ENCODE results near the gene ATP1B1. TPM values are rescaled to one million over a fixed set of nuclear protein-coding genes. Genes with fewer than 3 reads are reported as not detected.

Gene ATP1B1
- total RNA-seq, 1 experiment from 2014 or later, result 626 TPM

GRCh38 chr1:169094897-169095569 lies 11.5 kb upstream of the ATP1B1 start:
- Mint-ChIP-seq H3K4me1 (ENCODE audit: low read depth, unreplicated experiment) (peaks cover 27% of the 10 kb centered on the region), H3K36me3 (ENCODE audit: insufficient read depth, unreplicated experiment) (no peaks in the 10 kb centered on the region), H3K9me3 (ENCODE audit: low read depth, unreplicated experiment) (no peaks in the 10 kb centered on the region), H3K27ac (ENCODE audit: unreplicated experiment) (no peak overlapping the region), H3K27me3 (ENCODE audit: unreplicated experiment) (no peaks in the 10 kb centered on the region), H3K4me3 (ENCODE audit: low read depth, unreplicated experiment) (no peak overlapping the region)
- CTCF ChIA-PET, result interaction anchor here (0.6 to 0.9 kb wide), 2 partner anchors 9 to 23 kb away, joined by 4 read pairs; no protein-coding TSS in a partner anchor
- BruUV-seq (replicated peaks), result no TSS peak
- TF ChIP-seq CTCF (IDR thresholded peaks at IDR 0.05; ENCODE audit: unreplicated experiment), result no peak
- no peak for DNase-seq
- intact Hi-C loops (cut with micrococcal nuclease; ENCODE audit: unreplicated experiment), result no loop called here

GRCh38 chr1:169098380-169098779 lies 8.1 kb upstream of the ATP1B1 start:
- H3K36me3 Mint-ChIP-seq (ENCODE audit: insufficient read depth, unreplicated experiment), result no peaks in the 10 kb centered on the region
- intact Hi-C loops (cut with micrococcal nuclease; ENCODE audit: unreplicated experiment), result no loop called here
- CTCF ChIA-PET, result interaction anchor here (0.6 kb wide), 1 partner anchor 934 kb away, joined by 3 read pairs; no protein-coding TSS in a partner anchor

DNA sequence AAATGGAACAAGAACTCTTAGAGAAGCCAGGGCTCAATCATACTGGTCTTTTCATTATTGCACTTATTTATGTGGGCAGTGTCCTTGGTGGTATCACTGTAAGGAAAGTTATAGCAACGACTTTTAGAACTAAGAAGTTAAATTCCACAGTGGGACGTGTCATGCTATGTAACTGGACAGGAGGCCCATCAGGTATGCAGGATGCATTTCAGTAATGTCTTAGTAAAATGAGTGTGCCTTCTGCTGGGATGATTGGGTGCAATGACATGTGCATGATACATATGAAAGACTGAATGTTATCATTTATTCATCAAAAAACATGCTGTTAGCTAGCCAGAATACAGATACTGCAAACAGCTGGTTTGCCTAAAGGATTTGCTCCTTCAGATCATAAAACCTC lies 6.9 kb upstream of the ATP1B1 start:
- peaks cover 3% of the 10 kb centered on the region for H3K36me3 Mint-ChIP-seq (ENCODE audit: insufficient read depth, unreplicated experiment)
- no peak for DNase-seq
- H3K27me3 Mint-ChIP-seq (ENCODE audit: unreplicated experiment), result no peaks in the 10 kb centered on the region
- CTCF ChIA-PET, result no interaction called here
- TF ChIP-seq CTCF (IDR thresholded peaks at IDR 0.05; ENCODE audit: unreplicated experiment), result no peak
- BruUV-seq (replicated peaks), result no TSS peak
- intact Hi-C loops (cut with micrococcal nuclease; ENCODE audit: unreplicated experiment), result no loop called here
- H3K4me3 Mint-ChIP-seq (ENCODE audit: low read depth, unreplicated experiment), result no peak overlapping the region
- H3K9me3 Mint-ChIP-seq (ENCODE audit: low read depth, unreplicated experiment), result no peaks in the 10 kb centered on the region
- H3K27ac Mint-ChIP-seq (ENCODE audit: unreplicated experiment), result no peak overlapping the region
- H3K4me1 Mint-ChIP-seq (ENCODE audit: low read depth, unreplicated experiment), result peaks cover 38% of the 10 kb centered on the region

More at GRCh38 chr1:169098380-169098779, 8.1 kb upstream of the ATP1B1 start:
- Mint-ChIP-seq H3K4me3 (ENCODE audit: low read depth, unreplicated experiment) (no peak overlapping the region), H3K9me3 (ENCODE audit: low read depth, unreplicated experiment) (no peaks in the 10 kb centered on the region), H3K27ac (ENCODE audit: unreplicated experiment) (no peak overlapping the region), H3K27me3 (ENCODE audit: unreplicated experiment) (no peaks in the 10 kb centered on the region), H3K4me1 (ENCODE audit: low read depth, unreplicated experiment) (peaks cover 40% of the 10 kb centered on the region)
- BruUV-seq (replicated peaks), result no TSS peak
- no peak for DNase-seq
- TF ChIP-seq CTCF (IDR thresholded peaks at IDR 0.05; ENCODE audit: unreplicated experiment), result no peak

GRCh38 chr1:169100208-169100607 lies 6.3 kb upstream of the ATP1B1 start:
- TF ChIP-seq CTCF (IDR thresholded peaks at IDR 0.05; ENCODE audit: unreplicated experiment), result no peak
- Mint-ChIP-seq H3K4me1 (ENCODE audit: low read depth, unreplicated experiment) (peaks cover 32% of the 10 kb centered on the region), H3K27ac (ENCODE audit: unreplicated experiment) (no peak overlapping the region), H3K4me3 (ENCODE audit: low read depth, unreplicated experiment) (no peak overlapping the region), H3K36me3 (ENCODE audit: insufficient read depth, unreplicated experiment) (peaks cover 10% of the 10 kb centered on the region), H3K27me3 (ENCODE audit: unreplicated experiment) (no peaks in the 10 kb centered on the region), H3K9me3 (ENCODE audit: low read depth, unreplicated experiment) (no peaks in the 10 kb centered on the region)
- CTCF ChIA-PET, result no interaction called here
- no peak for DNase-seq
- intact Hi-C loops (cut with micrococcal nuclease; ENCODE audit: unreplicated experiment), result loop anchor here (10.0 kb wide), 1 partner anchor 495 kb away; no protein-coding TSS in a partner anchor
- BruUV-seq (replicated peaks), result no TSS peak

Data from Calu3 (cell line).